Neural progenitor cell (in vitro differentiated cells): Measurements from ENCODE around the gene SSBP2. TPM values are rescaled to one million over a fixed set of nuclear protein-coding genes. Genes with fewer than 3 reads are reported as not detected.
A peak's percentile ranks its signal among the peaks of the same experiment; 100 is the strongest.

ENCODE experiments used
- DNase-seq: peaks from one replicate; pipeline ENCODE4 v3.0.0-alpha.2; 2016; ENCODE audit warnings: low spot score
- H2AFZ ChIP-seq: fragments of 200-600 bp; sonication (generic); replicated peaks from 2 replicates; pipeline ENCODE4 v1.6.1; 2016; ENCODE audit warnings: antibody characterized with exemption
- H3F3A ChIP-seq: fragments of 200-600 bp; sonication (generic); 2 replicates; pipeline ENCODE4 v1.6.1; 2016; ENCODE audit warnings: antibody characterized with exemption, low read depth
- H3K27ac ChIP-seq: fragments of 200-600 bp; sonication (generic); 2 replicates; pipeline ENCODE4 v1.5.1; 2016; ENCODE audit warnings: mild to moderate bottlenecking
- H3K27me3 ChIP-seq: fragments of 200-600 bp; sonication (generic); 2 replicates; pipeline ENCODE4 v1.6.1; 2016; ENCODE audit warnings: mild to moderate bottlenecking, moderate library complexity
- H3K36me3 ChIP-seq: fragments of 200-600 bp; sonication (generic); 2 replicates; pipeline ENCODE4 v1.5.1; 2016
- H3K4me1 ChIP-seq: fragments of 200-600 bp; sonication (generic); 2 replicates; pipeline ENCODE4 v1.6.1; 2016; ENCODE audit warnings: mixed run types
- H3K4me2 ChIP-seq: fragments of 200-600 bp; sonication (generic); 2 replicates; pipeline ENCODE4 v1.6.1; 2016
- H3K4me3 ChIP-seq: fragments of 200-600 bp; sonication (generic); 2 replicates; pipeline ENCODE4 v1.5.1; 2016
- H3K79me2 ChIP-seq: fragments of 200-600 bp; sonication (generic); 2 replicates; pipeline ENCODE4 v1.6.1; 2016; ENCODE audit warnings: low read depth
- H3K9ac ChIP-seq: fragments of 200-600 bp; sonication (generic); 2 replicates; pipeline ENCODE4 v1.6.1; 2016
- H3K9me3 ChIP-seq: fragments of 200-600 bp; sonication (generic); 2 replicates; pipeline ENCODE4 v1.5.1; 2016; ENCODE audit warnings: low read depth
- H4K20me1 ChIP-seq: fragments of 200-600 bp; sonication (generic); 2 replicates; pipeline ENCODE4 v1.6.1; 2016; ENCODE audit warnings: low read depth
- H3K27ac Mint-ChIP-seq: 3 replicates; pipeline ENCODE4 v1.8.0; 2021; ENCODE audit warnings: mixed read lengths
- H3K27me3 Mint-ChIP-seq: 2 replicates; pipeline ENCODE4 v1.8.0; 2022; ENCODE audit warnings: low read depth, mild to moderate bottlenecking, inconsistent platforms, moderate library complexity, mixed read lengths; ENCODE audit not compliant: insufficient read depth
- H3K36me3 Mint-ChIP-seq: 3 replicates; pipeline ENCODE4 v1.8.0; 2021; ENCODE audit warnings: mixed read lengths
- H3K4me1 Mint-ChIP-seq: 3 replicates; pipeline ENCODE4 v1.8.0; 2021; ENCODE audit warnings: mixed read lengths
- H3K4me3 Mint-ChIP-seq: 3 replicates; pipeline ENCODE4 v1.8.0; 2021; ENCODE audit warnings: mild to moderate bottlenecking, moderate library complexity, mixed read lengths
- H3K9me3 Mint-ChIP-seq: 3 replicates; pipeline ENCODE4 v1.8.0; 2020; ENCODE audit warnings: mixed read lengths
- EZH2 ChIP-seq: fragments of 200-600 bp; sonication (generic); IDR thresholded peaks from 2 replicates; pipeline ENCODE4 v1.6.1; 2017; ENCODE audit warnings: antibody characterized with exemption, mild to moderate bottlenecking, moderate library complexity
- EZH2phosphoT487 ChIP-seq: fragments of 200-600 bp; sonication (generic); IDR thresholded peaks from 2 replicates; pipeline ENCODE4 v1.6.1; 2017; ENCODE audit warnings: antibody characterized with exemption
- total RNA-seq: library from RNA; depleted of rRNA; stranded (reverse); fragments of >200 nt; gene quantifications from 2 replicates; pipeline ENCODE4 v1.2.3, GENCODE V29; 2015; ENCODE audit warnings: low replicate concordance
- TF ChIP-seq, protein P1 (sequence below): fragments of 200-600 bp; sonication (generic); IDR thresholded peaks from 2 replicates; pipeline ENCODE4 v1.5.1; 2017; ENCODE audit warnings: antibody characterized with exemption, mild to moderate bottlenecking

The SSBP2 gene
- total RNA-seq, 1 donor from 2014 or later = 175 TPM

- no peaks in the 10 kb centered on the region for H3K27me3 ChIP-seq
- no peaks in the 10 kb centered on the region for H3K9me3 ChIP-seq
- no peaks in the 10 kb centered on the region for H3K9me3 Mint-ChIP-seq
- peaks cover 24% of the 10 kb centered on the region for H3F3A ChIP-seq
- no peak overlapping the region for H3K27ac ChIP-seq
- peaks cover 57% of the 10 kb centered on the region for H3K4me1 ChIP-seq
- H2AFZ ChIP-seq = no peak overlapping the region
- DNase-seq = no peak
- H3K79me2 ChIP-seq = no peaks in the 10 kb centered on the region
- no peaks in the 10 kb centered on the region for H3K36me3 ChIP-seq
- no peak overlapping the region for H3K9ac ChIP-seq
- no peak overlapping the region for H3K4me3 Mint-ChIP-seq
- H3K27me3 Mint-ChIP-seq = peaks cover 2% of the 10 kb centered on the region
- TF ChIP-seq EZH2 (no peak), EZH2phosphoT487 (no peak)
- TF ChIP-seq, protein P1, sequence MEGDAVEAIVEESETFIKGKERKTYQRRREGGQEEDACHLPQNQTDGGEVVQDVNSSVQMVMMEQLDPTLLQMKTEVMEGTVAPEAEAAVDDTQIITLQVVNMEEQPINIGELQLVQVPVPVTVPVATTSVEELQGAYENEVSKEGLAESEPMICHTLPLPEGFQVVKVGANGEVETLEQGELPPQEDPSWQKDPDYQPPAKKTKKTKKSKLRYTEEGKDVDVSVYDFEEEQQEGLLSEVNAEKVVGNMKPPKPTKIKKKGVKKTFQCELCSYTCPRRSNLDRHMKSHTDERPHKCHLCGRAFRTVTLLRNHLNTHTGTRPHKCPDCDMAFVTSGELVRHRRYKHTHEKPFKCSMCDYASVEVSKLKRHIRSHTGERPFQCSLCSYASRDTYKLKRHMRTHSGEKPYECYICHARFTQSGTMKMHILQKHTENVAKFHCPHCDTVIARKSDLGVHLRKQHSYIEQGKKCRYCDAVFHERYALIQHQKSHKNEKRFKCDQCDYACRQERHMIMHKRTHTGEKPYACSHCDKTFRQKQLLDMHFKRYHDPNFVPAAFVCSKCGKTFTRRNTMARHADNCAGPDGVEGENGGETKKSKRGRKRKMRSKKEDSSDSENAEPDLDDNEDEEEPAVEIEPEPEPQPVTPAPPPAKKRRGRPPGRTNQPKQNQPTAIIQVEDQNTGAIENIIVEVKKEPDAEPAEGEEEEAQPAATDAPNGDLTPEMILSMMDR = no peak
- H3K27ac Mint-ChIP-seq = no peak overlapping the region
- no peak overlapping the region for H3K4me2 ChIP-seq
- peaks cover 37% of the 10 kb centered on the region for H3K4me1 Mint-ChIP-seq
- H3K36me3 Mint-ChIP-seq = no peaks in the 10 kb centered on the region
- H4K20me1 ChIP-seq = no peaks in the 10 kb centered on the region
- H3K4me3 ChIP-seq = no peak overlapping the region
Observed at GRCh38 chr5:81756016-81756415, 5.1 kb upstream of the SSBP2 start.

DNA sequence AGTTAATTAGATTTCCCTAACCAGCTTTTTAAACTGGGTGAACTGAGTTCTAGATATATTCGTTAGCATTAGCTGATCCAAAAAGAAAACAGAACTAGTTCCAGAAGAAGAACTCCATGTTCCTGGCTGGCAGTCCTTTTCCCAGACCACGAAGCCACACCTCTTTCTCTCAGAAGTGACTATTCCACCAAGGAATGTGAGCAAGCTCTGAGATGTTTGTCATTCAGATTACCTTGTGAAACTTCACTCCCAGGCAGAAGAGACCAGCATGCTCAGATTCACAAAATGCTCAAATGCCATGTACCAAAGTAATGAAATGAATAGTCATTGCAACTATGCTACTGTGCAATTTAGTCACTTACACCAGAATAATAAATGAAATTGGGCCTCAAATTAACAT is 4.4 kb upstream of the SSBP2 start:
- Mint-ChIP-seq H3K27ac (no peak overlapping the region), H3K27me3 (peaks cover 2% of the 10 kb centered on the region), H3K36me3 (no peaks in the 10 kb centered on the region), H3K4me1 (peaks cover 32% of the 10 kb centered on the region), H3K4me3 (no peak overlapping the region), H3K9me3 (no peaks in the 10 kb centered on the region)
- no peaks in the 10 kb centered on the region for H3K9me3 ChIP-seq
- DNase-seq = peak; percentile 53
- no peaks in the 10 kb centered on the region for H3K36me3 ChIP-seq
- H3F3A ChIP-seq = peaks cover 24% of the 10 kb centered on the region
- no peak overlapping the region for H3K27ac ChIP-seq
- H3K4me2 ChIP-seq = no peak overlapping the region
- no peaks in the 10 kb centered on the region for H3K27me3 ChIP-seq
- H3K79me2 ChIP-seq = peaks cover 6% of the 10 kb centered on the region
- no peak overlapping the region for H3K4me3 ChIP-seq
- H3K9ac ChIP-seq = no peak overlapping the region
- peaks cover 57% of the 10 kb centered on the region for H3K4me1 ChIP-seq
- TF ChIP-seq, protein P1 = no peak
- no peak for TF ChIP-seq EZH2phosphoT487
- no peak for TF ChIP-seq EZH2
- H2AFZ ChIP-seq = no peak overlapping the region
- H4K20me1 ChIP-seq = no peaks in the 10 kb centered on the region

DNA sequence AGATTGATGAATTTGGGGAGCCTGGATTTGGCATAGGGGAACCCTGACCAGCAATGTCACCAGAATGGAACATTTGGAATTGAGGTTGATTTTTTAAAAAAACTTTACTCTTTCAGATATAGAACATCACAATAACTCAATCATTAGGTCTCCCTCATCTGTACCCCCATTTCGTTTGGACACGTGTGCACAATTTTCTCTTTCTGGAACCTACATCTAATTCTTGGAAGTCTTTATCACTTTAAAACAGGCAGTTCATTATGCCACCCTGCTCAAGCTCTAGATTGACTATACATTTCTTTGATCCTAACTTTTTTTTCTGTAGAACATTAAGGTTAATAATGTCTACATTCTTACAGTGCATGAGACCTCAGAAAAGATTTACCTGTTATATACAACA is 3.7 kb upstream of the SSBP2 start:
- Histone ChIP-seq H3K36me3 (no peaks in the 10 kb centered on the region), H3F3A (peaks cover 25% of the 10 kb centered on the region), H4K20me1 (no peaks in the 10 kb centered on the region), H3K4me3 (no peak overlapping the region), H3K9me3 (no peaks in the 10 kb centered on the region), H3K79me2 (peaks cover 10% of the 10 kb centered on the region), H3K27me3 (no peaks in the 10 kb centered on the region), H3K4me1 (peaks cover 57% of the 10 kb centered on the region), H2AFZ (no peak overlapping the region), H3K27ac (no peak overlapping the region), H3K4me2 (no peak overlapping the region), H3K9ac (no peak overlapping the region)
- no peak overlapping the region for H3K27ac Mint-ChIP-seq
- H3K4me3 Mint-ChIP-seq = no peak overlapping the region
- H3K9me3 Mint-ChIP-seq = no peaks in the 10 kb centered on the region
- H3K36me3 Mint-ChIP-seq = no peaks in the 10 kb centered on the region
- H3K4me1 Mint-ChIP-seq = peaks cover 31% of the 10 kb centered on the region
- TF ChIP-seq EZH2 (no peak), EZH2phosphoT487 (no peak)
- TF ChIP-seq, protein P1 = no peak
- DNase-seq = no peak
- peaks cover 2% of the 10 kb centered on the region for H3K27me3 Mint-ChIP-seq
